A549 (cell line): ENCODE results near the gene POLR2C. TPM values are rescaled to one million over a fixed set of nuclear protein-coding genes. Genes with fewer than 3 reads are reported as not detected.

Experiments
- ATAC-seq, 2 experiments: fragments of 200-7000 bp in 1 of 2; fragments of >200 bp in 1 of 2; cut with Nextera tagmentation in 1 of 2; cut with Tn5 transposase in 1 of 2; 3 replicates each; pipeline versions ENCODE4 v1.8.0 to v1.9.1; 2018 to 2020; ENCODE audit warnings: mild to moderate bottlenecking in 1 of 2, moderate library complexity in 1 of 2
- CTCF ChIA-PET: fragments of 300-600 bp; sonication (Branson Sonifier 250); formaldehyde crosslinking; extraction: SDS; loops from one replicate; lab custom pipeline; 2021; ENCODE audit warnings: antibody characterized with exemption, inconsistent platforms; lab: Yijun Ruan, JAX
- POLR2A ChIA-PET: fragments of 350-600 bp; formaldehyde crosslinking; extraction: SDS; loops from one replicate; lab custom pipeline; 2021; ENCODE audit warnings: antibody characterized with exemption, inconsistent platforms; lab: Yijun Ruan, JAX
- DNase-seq, 2 experiments: peaks; one replicate each; pipeline versions ENCODE4 v3.0.0 to v3.0.0-alpha.2; 2011 to 2016; ENCODE audit warnings: low read depth in 1 of 2, low spot score in 1 of 2
- FAIRE-seq: peaks from 2 replicates; lab custom pipeline; 2011; peaks lifted over from hg19 to GRCh38; lab: Jason Lieb, UNC
- H3K27ac ChIP-seq, 2 experiments: fragments of >200 bp; sonication (Bioruptor Twin); formaldehyde crosslinking; 3 replicates each; pipeline ENCODE4 v1.5.1; 2016 to 2017
- H3K4me1 ChIP-seq: fragments of >200 bp; sonication (Bioruptor Twin); formaldehyde crosslinking; 3 replicates; pipeline ENCODE4 v1.6.1; 2016
- H3K4me2 ChIP-seq: fragments of >200 bp; sonication (Bioruptor Twin); formaldehyde crosslinking; 3 replicates; pipeline ENCODE4 v1.6.1; 2016
- H3K4me3 ChIP-seq: fragments of >200 bp; sonication (Bioruptor Twin); formaldehyde crosslinking; 3 replicates; pipeline ENCODE4 v1.5.1; 2016
- H3K9me3 ChIP-seq: fragments of >200 bp; sonication (Bioruptor Twin); formaldehyde crosslinking; 3 replicates; pipeline ENCODE4 v1.6.1; 2016
- CBX8 ChIP-seq: fragments of 200-600 bp; sonication (generic); IDR thresholded peaks from 2 replicates; pipeline ENCODE4 v1.6.1; 2016
- CTCF ChIP-seq: fragments of >200 bp; sonication (Bioruptor Twin); formaldehyde crosslinking; IDR thresholded peaks from 3 replicates; pipeline ENCODE4 v1.5.1; 2016
- EHMT2 ChIP-seq: fragments of 200-600 bp; sonication (generic); IDR thresholded peaks from 2 replicates; pipeline ENCODE4 v1.6.1; 2016; ENCODE audit warnings: antibody characterized with exemption, low read depth, mild to moderate bottlenecking, moderate library complexity
- EP300 ChIP-seq, 2 experiments: fragments of >200 bp; sonication (Bioruptor Twin); formaldehyde crosslinking; IDR thresholded peaks; 2 replicates in 1 of 2; 3 replicates in 1 of 2; pipeline ENCODE4 v1.6.1; 2016 to 2017
- FOXS1 ChIP-seq: fragments of 250-450 bp; sonication (Bioruptor Pico); IDR thresholded peaks from 2 replicates; pipeline ENCODE4 v1.5.0; 2020; ENCODE audit warnings: mild to moderate bottlenecking, moderate library complexity
- JUN ChIP-seq, 2 experiments: fragments of >200 bp; sonication (Bioruptor Twin); formaldehyde crosslinking; IDR thresholded peaks; 2 replicates in 1 of 2; 3 replicates in 1 of 2; pipeline ENCODE4 v1.6.1; 2016 to 2017
- POLR2A ChIP-seq: IDR thresholded peaks from 2 replicates; pipeline ENCODE4 v1.6.1; 2012; ENCODE audit warnings: mild to moderate bottlenecking, low read length
- REST ChIP-seq: fragments of 200-600 bp; sonication (generic); IDR thresholded peaks from 2 replicates; pipeline ENCODE4 v1.6.1; 2016; ENCODE audit warnings: antibody characterized with exemption, mild to moderate bottlenecking, moderate library complexity
- WGBS: methylation state at CpG from one replicate; pipeline ENCODE4 v1.1.6; 2017; ENCODE audit errors: missing lambda C conversion rate; 5-methylcytosine and 5-hydroxymethylcytosine counted together
- polyA plus RNA-seq, 4 experiments: library from polyadenylated mRNA; depleted of rRNA in 3 of 4; stranded (reverse); fragments of >200 nt; fragmentation: RNase III in 1 of 4; extraction: RNeasy Plus Mini Kit Qiagen cat#74134 plus additional on column Dnase treatment in 1 of 4; gene quantifications; 2 replicates in 3 of 4; 3 replicates in 1 of 4; pipeline ENCODE4 v1.2.3, GENCODE V29; 2011 to 2017

The POLR2C gene
- polyA plus RNA-seq, 2 of the 4 experiments (the other 2 are of a cell fraction): 148 to 229 TPM

- Histone ChIP-seq H3K4me1 (peaks cover 45% of the 10 kb centered on the region), H3K9me3 (no peaks in the 10 kb centered on the region), H3K4me2 (peak within 1 kb of the TSS; percentile 100), H3K4me3 (peak within 1 kb of the TSS; percentile 100), H3K27ac (peak within 1 kb of the TSS; percentile 94 to 98)
- FAIRE-seq: no peak
- peak; percentile 47 to 89 for DNase-seq
- WGBS: 3% methylated on average over 36 of the region's 73 CpGs
- TF ChIP-seq FOXS1 (CRISPR knock-in tag): no peak
- TF ChIP-seq REST: no peak
- TF ChIP-seq EP300 (IDR thresholded peaks at IDR 0.05): no peak
- TF ChIP-seq JUN (IDR thresholded peaks at IDR 0.05): peak in 1 of 2 experiments; percentile 41; a peak in 2 of 5 replicates
- TF ChIP-seq POLR2A: peak; percentile 66
- ChIA-PET POLR2A (interaction anchor here (0.7 to 2.0 kb wide), 3 partner anchors 14 to 45 kb away, joined by 3 to 7 read pairs (median 6); partner anchors contain the start of gene POLR2C), CTCF (interaction anchor here (1.0 to 8.9 kb wide), 10 partner anchors 9 to 70 kb away, joined by 3 to 70 read pairs (median 4); partner anchors contain the start of gene POLR2C)
- peak; percentile 94 to 96 for ATAC-seq
Measured at GRCh38 chr16:57485916-57486857, 23.7 kb downstream of the POLR2C start, which contains the start of gene DOK4. TSS of gene DOK4 (minus strand) at chr16:57486493. CDS start at chr16:57479507, 6,986 bp downstream.

- DNase-seq (no peak), FAIRE-seq (no peak), ATAC-seq (peak; percentile 5 to 43; a peak in 3 of 6 replicates)
- Histone ChIP-seq H3K27ac (peak overlapping the region; percentile 94 to 98), H3K9me3 (no peaks in the 10 kb centered on the region), H3K4me1 (peaks cover 41% of the 10 kb centered on the region), H3K4me2 (peak overlapping the region; percentile 100), H3K4me3 (no peak overlapping the region; the same call in 2 of the 3 replicates)
- WGBS: 59% methylated on average over 8 of the region's 8 CpGs
- ChIA-PET POLR2A (interaction anchor here (0.7 to 2.0 kb wide), 2 partner anchors 14 to 32 kb away, joined by 5 to 7 read pairs; no protein-coding TSS in a partner anchor), CTCF (interaction anchor here (1.0 to 8.9 kb wide), 12 partner anchors 8 to 71 kb away, joined by 3 to 70 read pairs (median 4); partner anchors contain the start of genes CIAPIN1, COQ9 and POLR2C)
- TF ChIP-seq EHMT2: no peak
Measured at GRCh38 chr16:57486858-57487834, 24.7 kb downstream of the POLR2C start.

- H3K4me2 ChIP-seq: no peak overlapping the region
- peaks cover 23% of the 10 kb centered on the region for H3K4me1 ChIP-seq
- DNase-seq: no peak
- FAIRE-seq: no peak
- ChIA-PET POLR2A (interaction anchor here (1.2 kb wide), 1 partner anchor 9 kb away, joined by 3 read pairs; no protein-coding TSS in a partner anchor), CTCF (interaction anchor here (0.6 to 8.9 kb wide), 4 partner anchors 13 to 92 kb away, joined by 4 to 70 read pairs (median 35); no protein-coding TSS in a partner anchor)
- no peak overlapping the region for H3K27ac ChIP-seq
- TF ChIP-seq POLR2A (no peak), CBX8 (no peak), CTCF (no peak)
- 86% methylated on average over 5 of the region's 5 CpGs for WGBS
- no peak overlapping the region for H3K4me3 ChIP-seq
- H3K9me3 ChIP-seq: no peaks in the 10 kb centered on the region
- no peak for ATAC-seq
Measured at GRCh38 chr16:57489229-57489628, 26.8 kb downstream of the POLR2C start.
